Liver (tissue), 9 donors: ENCODE data around the gene GP1BB. TPM values are rescaled to one million over a fixed set of nuclear protein-coding genes. Genes with fewer than 3 reads are reported as not detected.

Experiments used
- DNase-seq: peaks from one replicate; pipeline ENCODE4 v3.0.0-alpha.2; 2017; ENCODE audit warnings: low spot score
- H3K27ac ChIP-seq, 2 donors: one replicate each; pipeline ENCODE4 v1.7.0; 2013; ENCODE audit warnings: inconsistent platforms in 2 of 2, low read length in 2 of 2, control low read depth in 1 of 2, low read depth in 1 of 2, mild to moderate bottlenecking in 1 of 2
- H3K27me3 ChIP-seq, 4 donors: one replicate each; pipeline versions ENCODE4 v1.6.1 to v1.7.0; 2013; ENCODE audit warnings: low read length in 3 of 4, inconsistent platforms in 1 of 4, mild to moderate bottlenecking in 1 of 4, moderate library complexity in 1 of 4; ENCODE audit not compliant: control insufficient read depth in 4 of 4, insufficient read depth in 4 of 4
- H3K36me3 ChIP-seq, 4 donors: one replicate each; pipeline versions ENCODE4 v1.6.1 to v1.7.0; 2013; ENCODE audit warnings: low read length in 3 of 4, mild to moderate bottlenecking in 3 of 4, low read depth in 1 of 4, moderate library complexity in 1 of 4; ENCODE audit not compliant: control insufficient read depth in 4 of 4, insufficient read depth in 3 of 4
- H3K4me1 ChIP-seq, 4 donors: one replicate each; pipeline versions ENCODE4 v1.6.1 to v1.7.0; 2013; ENCODE audit warnings: low read length in 3 of 4, mild to moderate bottlenecking in 3 of 4, moderate library complexity in 1 of 4; ENCODE audit not compliant: control insufficient read depth in 4 of 4, insufficient read depth in 4 of 4
- H3K4me3 ChIP-seq, 3 donors: one replicate each; pipeline versions ENCODE4 v1.6.1 to v1.7.0; 2013; ENCODE audit warnings: low read length in 3 of 3, control low read depth in 1 of 3, low read depth in 1 of 3, mild to moderate bottlenecking in 1 of 3
- H3K9ac ChIP-seq, 2 donors: one replicate each; pipeline ENCODE4 v1.7.0; 2013; ENCODE audit warnings: low read length in 2 of 2, mild to moderate bottlenecking in 2 of 2, moderate library complexity in 2 of 2, control low read depth in 1 of 2, low read depth in 1 of 2
- H3K9me3 ChIP-seq, 4 donors: one replicate each; pipeline versions ENCODE4 v1.6.1 to v1.7.0; 2013; ENCODE audit warnings: low read length in 3 of 4; ENCODE audit not compliant: control insufficient read depth in 4 of 4
- ATF3 ChIP-seq: IDR thresholded peaks from 2 replicates; pipeline ENCODE4 v1.6.1; 2016; ENCODE audit warnings: antibody characterized with exemption
- CTCF ChIP-seq: fragments of 150-350 bp; IDR thresholded peaks from 2 replicates; pipeline ENCODE4 v1.5.1; 2017; ENCODE audit warnings: improper control_type of control experiment, low read depth, low read length; ENCODE audit not compliant: missing input control
- EGR1 ChIP-seq, 2 donors: IDR thresholded peaks; 2 replicates each; pipeline ENCODE4 v1.6.1; 2016 to 2018; ENCODE audit warnings: antibody characterized with exemption in 2 of 2, low read depth in 2 of 2
- FOXA1 ChIP-seq: IDR thresholded peaks from 2 replicates; pipeline ENCODE4 v1.6.1; 2016; ENCODE audit warnings: antibody characterized with exemption
- FOXA2 ChIP-seq: IDR thresholded peaks from 2 replicates; pipeline ENCODE4 v1.6.1; 2016; ENCODE audit warnings: antibody characterized with exemption
- GABPA ChIP-seq, 2 donors: IDR thresholded peaks in 1 of 2; conservative IDR thresholded peaks in 1 of 2; 2 replicates each; pipeline ENCODE4 v1.6.1; 2016; ENCODE audit warnings: antibody characterized with exemption in 2 of 2, mild to moderate bottlenecking in 1 of 2, moderate library complexity in 1 of 2
- HNF4A ChIP-seq, 2 donors: conservative IDR thresholded peaks; 2 replicates each; pipeline ENCODE4 v1.6.1; 2016; ENCODE audit warnings: antibody characterized with exemption in 2 of 2, mild to moderate bottlenecking in 2 of 2
- HNF4G ChIP-seq: IDR thresholded peaks from 2 replicates; pipeline ENCODE4 v1.6.1; 2016; ENCODE audit warnings: antibody characterized with exemption
- JUND ChIP-seq, 2 donors: IDR thresholded peaks; 2 replicates each; pipeline ENCODE4 v1.6.1; 2016; ENCODE audit warnings: antibody characterized with exemption in 2 of 2
- MAX ChIP-seq: IDR thresholded peaks from 2 replicates; pipeline ENCODE4 v1.6.1; 2016; ENCODE audit warnings: antibody characterized with exemption
- NR2F2 ChIP-seq: IDR thresholded peaks from 2 replicates; pipeline ENCODE4 v1.6.1; 2016; ENCODE audit warnings: antibody characterized with exemption
- RAD21 ChIP-seq, 2 donors: IDR thresholded peaks; 2 replicates each; pipeline ENCODE4 v1.6.1; 2016; ENCODE audit warnings: antibody characterized with exemption in 2 of 2, mild to moderate bottlenecking in 2 of 2
- REST ChIP-seq: IDR thresholded peaks from 2 replicates; pipeline ENCODE4 v1.6.1; 2016; ENCODE audit warnings: antibody characterized with exemption, mild to moderate bottlenecking
- RXRA ChIP-seq, 2 donors: IDR thresholded peaks; 2 replicates each; pipeline ENCODE4 v1.6.1; 2017 to 2018; ENCODE audit warnings: antibody characterized with exemption in 2 of 2, mild to moderate bottlenecking in 1 of 2
- SP1 ChIP-seq: IDR thresholded peaks from 2 replicates; pipeline ENCODE4 v1.6.1; 2018; ENCODE audit warnings: antibody characterized with exemption, mild to moderate bottlenecking
- TAF1 ChIP-seq: conservative IDR thresholded peaks from 2 replicates; pipeline ENCODE4 v1.6.1; 2016; ENCODE audit warnings: antibody characterized with exemption, mild to moderate bottlenecking
- YY1 ChIP-seq: IDR thresholded peaks from 2 replicates; pipeline ENCODE4 v1.6.1; 2016; ENCODE audit warnings: antibody characterized with exemption, mild to moderate bottlenecking
- ZBTB33 ChIP-seq: IDR thresholded peaks from 2 replicates; pipeline ENCODE4 v1.6.1; 2016; ENCODE audit warnings: antibody characterized with exemption
- WGBS: extraction: QIAGEN DNeasy Blood & Tissue Kit; methylation state at CpG from one replicate; pipeline ENCODE4 v1.1.7; 2013; 5-methylcytosine and 5-hydroxymethylcytosine counted together
- polyA plus RNA-seq, 2 donors: library from polyadenylated mRNA; stranded (reverse) in 1 of 2; unstranded in 1 of 2; fragments of 200-250 nt in 1 of 2; fragments of >200 nt in 1 of 2; fragmentation: Nextera tagmentation in 1 of 2; extraction: Ambion mirVana in 1 of 2; gene quantifications; one replicate each; pipeline versions ENCODE4 v1.2.1 to v1.2.3, GENCODE V29; 2013 to 2015
- total RNA-seq, 2 donors: library from RNA; depleted of rRNA; stranded (reverse); fragments of >200 nt; gene quantifications; one replicate each; pipeline ENCODE4 v1.2.3, GENCODE V29; 2014
- donor health status: healthy.
- donor health status: healthy.
- donor health status: healthy.
- donor health status: healthy.
- donor health status: healthy.

GP1BB gene
- total and polyA plus RNA-seq, 4 donors = 0.38 to 5.7 (median 0.51) TPM; not detected in 1

- no peak overlapping the region for H3K4me3 ChIP-seq
- WGBS = 79% methylated on average over 11 of the region's 11 CpGs
- no peaks in the 10 kb centered on the region for H3K27me3 ChIP-seq
- H3K9me3 ChIP-seq = no peaks in the 10 kb centered on the region
- H3K36me3 ChIP-seq = no peaks in the 10 kb centered on the region
- no peak for TF ChIP-seq RXRA (IDR thresholded peaks at IDR 0.05)
- TF ChIP-seq HNF4G = no peak
- TF ChIP-seq RAD21 (IDR thresholded peaks at IDR 0.05) = no peak
- TF ChIP-seq HNF4A (conservative IDR thresholded peaks at IDR 0.05) = no peak
- TF ChIP-seq MAX = no peak
- no peak for TF ChIP-seq CTCF
- TF ChIP-seq SP1 = no peak
- TF ChIP-seq TAF1 = no peak
- TF ChIP-seq EGR1 (IDR thresholded peaks at IDR 0.05; ENCODE audit: low read depth in 2 of 2) = no peak
- DNase-seq = no peak
- H3K27ac ChIP-seq = no peak overlapping the region
- no peaks in the 10 kb centered on the region for H3K4me1 ChIP-seq
- no peak overlapping the region for H3K9ac ChIP-seq
These were observed 49.0 kb upstream of the GP1BB start for GRCh38 chr22:19674129-19674928.

- H3K27ac ChIP-seq = no peak overlapping the region
- WGBS = 71% methylated on average over 10 of the region's 10 CpGs
- no peaks in the 10 kb centered on the region for H3K4me1 ChIP-seq
- TF ChIP-seq NR2F2 (no peak), CTCF (no peak), HNF4G (no peak), EGR1 (IDR thresholded peaks at IDR 0.05; ENCODE audit: low read depth in 2 of 2) (no peak), ZBTB33 (no peak), TAF1 (no peak), ATF3 (no peak), RXRA (IDR thresholded peaks at IDR 0.05) (no peak), SP1 (no peak), HNF4A (conservative IDR thresholded peaks at IDR 0.05) (no peak), RAD21 (IDR thresholded peaks at IDR 0.05) (no peak), GABPA (IDR thresholded peaks at IDR 0.05 in 1 of 2, conservative IDR thresholded peaks at IDR 0.05 in 1 of 2) (no peak), FOXA2 (no peak), REST (no peak), YY1 (no peak), FOXA1 (no peak), MAX (no peak), JUND (IDR thresholded peaks at IDR 0.05) (no peak)
- H3K9ac ChIP-seq = no peak overlapping the region
- H3K27me3 ChIP-seq = no peaks in the 10 kb centered on the region
- no peak for DNase-seq
- H3K36me3 ChIP-seq = no peaks in the 10 kb centered on the region
- H3K9me3 ChIP-seq = no peaks in the 10 kb centered on the region
- no peak overlapping the region for H3K4me3 ChIP-seq
These were observed 48.4 kb upstream of the GP1BB start for GRCh38 chr22:19674929-19675253.
